ENCODE data around the gene MGAT4A.
"Not testable (repeated sequence)": the region's sequence is repeated elsewhere in the genome, so short reads cannot be mapped to it uniquely, and the experiment has no call there.

MGAT4A gene

GRCh38 chr2:98759338-98759737 is 28.4 kb upstream of the MGAT4A start:
- no peak for DNase-seq

- DNase-seq = no peak
Observed at GRCh38 chr2:98757904-98758421, 27.0 kb upstream of the MGAT4A start.

GRCh38 chr2:98753801-98754200 is 22.9 kb upstream of the MGAT4A start:
- DNase-seq = no peak

- not testable (repeated sequence) for DNase-seq
Observed at GRCh38 chr2:98752711-98753110, 21.8 kb upstream of the MGAT4A start.

GRCh38 chr2:98751748-98752147 is 20.8 kb upstream of the MGAT4A start:
- no peak for DNase-seq

- no peak for DNase-seq
Observed at GRCh38 chr2:98750593-98751282, 19.8 kb upstream of the MGAT4A start.

- DNase-seq = no peak
Observed at GRCh38 chr2:98749066-98749450, 18.1 kb upstream of the MGAT4A start.

GRCh38 chr2:98748292-98749065 is 17.5 kb upstream of the MGAT4A start:
- no peak for DNase-seq

GRCh38 chr2:98747888-98748287 is 17.0 kb upstream of the MGAT4A start:
- DNase-seq = no peak

GRCh38 chr2:98746426-98746825 is 15.5 kb upstream of the MGAT4A start:
- DNase-seq = no peak

- no peak for DNase-seq
Observed at GRCh38 chr2:98744595-98744994, 13.7 kb upstream of the MGAT4A start.

- DNase-seq = no peak
Observed at GRCh38 chr2:98743835-98744234, 12.9 kb upstream of the MGAT4A start.

GRCh38 chr2:98739020-98739419 is 8.1 kb upstream of the MGAT4A start:
- no peak for DNase-seq

GRCh38 chr2:98738304-98738703 is 7.4 kb upstream of the MGAT4A start:
- DNase-seq = no peak

- DNase-seq = no peak
Observed at GRCh38 chr2:98737848-98738247, 6.9 kb upstream of the MGAT4A start.

GRCh38 chr2:98736464-98736889 is 5.5 kb upstream of the MGAT4A start:
- no peak for DNase-seq

GRCh38 chr2:98734823-98735260 is 3.9 kb upstream of the MGAT4A start:
- DNase-seq = no peak

GRCh38 chr2:98734162-98734561 is 3.2 kb upstream of the MGAT4A start:
- no peak for DNase-seq

GRCh38 chr2:98732430-98733051 is 1.6 kb upstream of the MGAT4A start:
- DNase-seq = no peak

- no peak for DNase-seq
Observed at GRCh38 chr2:98731894-98732349, 990 bp upstream of the MGAT4A start.

- peak; percentile 50 for DNase-seq
Observed at GRCh38 chr2:98730707-98731040, 258 bp downstream of the MGAT4A start.

GRCh38 chr2:98730053-98730706 is 752 bp downstream of the MGAT4A start:
- peak; percentile 39 for DNase-seq

- DNase-seq = no peak
Observed at GRCh38 chr2:98729652-98730051, 1.3 kb downstream of the MGAT4A start.
